DND-41 (cell line): ENCODE measurements around the gene QPCT.

Source experiments
- CTCF ChIP-seq: IDR thresholded peaks from 2 replicates; pipeline ENCODE4 v1.5.1; 2012; ENCODE audit warnings: borderline replicate concordance, low read length, moderate library complexity, mild to moderate bottlenecking; ENCODE audit not compliant: poor library complexity, severe bottlenecking; ENCODE audit errors: extremely low read depth
- EZH2 ChIP-seq: IDR thresholded peaks from 3 replicates; pipeline ENCODE4 v1.6.1; 2012; ENCODE audit warnings: borderline replicate concordance, low read depth, mild to moderate bottlenecking, moderate library complexity, low read length, inconsistent platforms; ENCODE audit not compliant: severe bottlenecking

GRCh38 chr2:37394263-37394662, 49.8 kb downstream of the QPCT start:
- TF ChIP-seq CTCF (no peak), EZH2 (no peak)
